Measurements from ENCODE around the gene ITPK1. TPM values are rescaled to one million over a fixed set of nuclear protein-coding genes. Genes with fewer than 3 reads are reported as not detected.

The ITPK1 gene
- polyA plus RNA-seq, 1 of the 3 experiments (the other 2 are of a cell fraction): 23.2 TPM

- Histone ChIP-seq H3K27ac (ENCODE audit: low read depth in 2 of 2, low read length in 1 of 2) (peak overlapping the region in 1 of 2 experiments; percentile 72; a peak in 1 of 4 replicates), H2AFZ (ENCODE audit: low read depth) (no peak overlapping the region), H3K4me1 (ENCODE audit: control insufficient read depth in 1 of 2, insufficient read depth in 2 of 2, low read depth in 1 of 2, low read length in 1 of 2) (peaks cover 0 to 76% of the 10 kb centered on the region in 2 experiments; a peak in 2 of 4 replicates), H3K4me2 (no peak overlapping the region), H3K9me2 (no peaks in the 10 kb centered on the region), H4K20me1 (ENCODE audit: insufficient read depth) (no peaks in the 10 kb centered on the region), H3K9me3 (no peaks in the 10 kb centered on the region), H3K79me2 (ENCODE audit: insufficient read depth) (no peaks in the 10 kb centered on the region), H3F3A (replicated peaks; ENCODE audit: insufficient read depth) (no peaks in the 10 kb centered on the region), H3K36me3 (replicated peaks in 1 of 2; ENCODE audit: control insufficient read depth in 1 of 2, insufficient read depth in 2 of 2, low read length in 1 of 2) (peaks cover 0 to 2% of the 10 kb centered on the region in 2 experiments), H3K4me3 (ENCODE audit: low read depth in 2 of 2, low read length in 1 of 2) (no peak overlapping the region), H3K9ac (no peak overlapping the region), H3K27me3 (ENCODE audit: insufficient read depth) (no peaks in the 10 kb centered on the region)
- DNase-seq: no peak
- TF ChIP-seq PBX3 (IDR thresholded peaks at IDR 0.05) (no peak), SMC3 (IDR thresholded peaks at IDR 0.05; ENCODE audit: low read depth, low read length) (no peak), TAF1 (IDR thresholded peaks at IDR 0.05; ENCODE audit: borderline replicate concordance, low read depth, low read length) (no peak), CHD2 (IDR thresholded peaks at IDR 0.05; ENCODE audit: low read length, partially characterized antibody) (peak; percentile 16)
- 92% methylated on average over 18 of the region's 18 CpGs for WGBS (ENCODE audit: low lambda C conversion rate)
- ChIA-PET POLR2A (interaction anchor here (0.7 to 5.3 kb wide), 11 partner anchors 8 to 536 kb away, joined by 3 to 141 read pairs (median 3); partner anchors contain the start of gene CHGA), CTCF (interaction anchor here (0.6 to 4.0 kb wide), 6 partner anchors 34 to 825 kb away, joined by 3 to 34 read pairs (median 4); partner anchors contain the start of gene ATXN3)
These were observed 183.9 kb downstream of the ITPK1 start for GRCh38 chr14:92931681-92932447.

DNA sequence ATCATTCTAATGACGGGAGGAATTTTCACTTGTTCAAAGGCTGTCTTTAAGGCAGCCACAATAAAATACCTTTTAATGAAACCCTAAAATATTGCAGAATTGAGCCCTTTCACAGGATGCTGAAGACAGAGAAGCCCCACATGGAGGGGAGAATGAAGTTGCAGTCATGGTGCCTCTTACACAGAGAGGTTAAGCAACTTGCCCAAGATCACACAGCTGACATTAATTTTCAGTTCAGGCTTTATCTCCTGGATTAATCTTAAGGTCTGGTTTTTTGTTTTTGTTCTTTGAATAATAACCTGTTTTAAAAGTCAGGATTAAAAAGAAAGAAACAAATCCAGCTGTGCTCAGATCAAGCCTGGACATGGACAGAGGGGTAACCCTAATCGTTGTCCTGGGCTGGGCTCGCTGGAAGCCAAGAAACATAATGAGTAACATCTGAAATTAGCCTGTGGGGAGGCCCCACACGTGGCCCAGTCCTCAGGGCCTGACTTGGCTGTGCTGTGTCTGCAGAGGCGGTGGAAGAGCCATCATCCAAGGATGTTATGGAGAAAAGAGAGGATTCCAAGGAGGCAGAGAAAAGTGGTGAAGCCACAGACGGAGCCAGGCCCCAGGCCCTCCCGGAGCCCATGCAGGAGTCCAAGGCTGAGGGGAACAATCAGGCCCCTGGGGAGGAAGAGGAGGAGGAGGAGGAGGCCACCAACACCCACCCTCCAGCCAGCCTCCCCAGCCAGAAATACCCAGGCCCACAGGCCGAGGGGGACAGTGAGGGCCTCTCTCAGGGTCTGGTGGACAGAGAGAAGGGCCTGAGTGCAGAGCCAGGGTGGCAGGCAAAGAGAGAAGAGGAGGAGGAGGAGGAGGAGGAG, 184.8 kb downstream of the ITPK1 start:
- CTCF ChIA-PET: interaction anchor here (0.6 to 4.8 kb wide), 8 partner anchors 8 to 825 kb away, joined by 3 to 30 read pairs (median 4); partner anchors contain the start of gene ATXN3
- Histone ChIP-seq H3K9me2 (no peaks in the 10 kb centered on the region), H3K27me3 (ENCODE audit: insufficient read depth) (no peaks in the 10 kb centered on the region; the same call in 1 of the 2 replicates), H3K9ac (no peak overlapping the region), H3K27ac (ENCODE audit: low read depth in 2 of 2, low read length in 1 of 2) (peak overlapping the region in 1 of 2 experiments; percentile 35; a peak in 1 of 4 replicates), H3K4me1 (ENCODE audit: control insufficient read depth in 1 of 2, insufficient read depth in 2 of 2, low read depth in 1 of 2, low read length in 1 of 2) (peaks cover 0 to 85% of the 10 kb centered on the region in 2 experiments; a peak in 2 of 4 replicates), H3K9me3 (no peaks in the 10 kb centered on the region), H3K79me2 (ENCODE audit: insufficient read depth) (no peaks in the 10 kb centered on the region), H3F3A (replicated peaks; ENCODE audit: insufficient read depth) (no peaks in the 10 kb centered on the region), H3K4me3 (ENCODE audit: low read depth in 2 of 2, low read length in 1 of 2) (no peak overlapping the region), H4K20me1 (ENCODE audit: insufficient read depth) (no peaks in the 10 kb centered on the region), H2AFZ (ENCODE audit: low read depth) (no peak overlapping the region), H3K4me2 (no peak overlapping the region), H3K36me3 (replicated peaks in 1 of 2; ENCODE audit: control insufficient read depth in 1 of 2, insufficient read depth in 2 of 2, low read length in 1 of 2) (peaks cover 0 to 2% of the 10 kb centered on the region in 2 experiments)
- POLR2A ChIA-PET: interaction anchor here (1.0 to 9.8 kb wide), 8 partner anchors 7 to 108 kb away, joined by 3 to 288 read pairs (median 39); partner anchors contain the start of gene CHGA
- DNase-seq: no peak
- 68% methylated on average over 8 of the region's 8 CpGs for WGBS (ENCODE audit: low lambda C conversion rate)
- TF ChIP-seq GATA2 (CRISPR knock-in tag; IDR thresholded peaks at IDR 0.05) (peak; percentile 25; the same call in 1 of the 2 replicates), RCOR1 (IDR thresholded peaks at IDR 0.05; ENCODE audit: low read length) (no peak), RFX5 (IDR thresholded peaks at IDR 0.05; ENCODE audit: low read length) (no peak), NRF1 (IDR thresholded peaks at IDR 0.05; ENCODE audit: low read depth, low read length) (no peak), REST (IDR thresholded peaks at IDR 0.05; ENCODE audit: low read depth, low read length) (no peak), RXRA (IDR thresholded peaks at IDR 0.05; ENCODE audit: borderline replicate concordance, low read depth) (no peak), NFIC (IDR thresholded peaks at IDR 0.05; ENCODE audit: borderline replicate concordance) (no peak), PBX3 (IDR thresholded peaks at IDR 0.05) (no peak)
- TF ChIP-seq, protein P1, sequence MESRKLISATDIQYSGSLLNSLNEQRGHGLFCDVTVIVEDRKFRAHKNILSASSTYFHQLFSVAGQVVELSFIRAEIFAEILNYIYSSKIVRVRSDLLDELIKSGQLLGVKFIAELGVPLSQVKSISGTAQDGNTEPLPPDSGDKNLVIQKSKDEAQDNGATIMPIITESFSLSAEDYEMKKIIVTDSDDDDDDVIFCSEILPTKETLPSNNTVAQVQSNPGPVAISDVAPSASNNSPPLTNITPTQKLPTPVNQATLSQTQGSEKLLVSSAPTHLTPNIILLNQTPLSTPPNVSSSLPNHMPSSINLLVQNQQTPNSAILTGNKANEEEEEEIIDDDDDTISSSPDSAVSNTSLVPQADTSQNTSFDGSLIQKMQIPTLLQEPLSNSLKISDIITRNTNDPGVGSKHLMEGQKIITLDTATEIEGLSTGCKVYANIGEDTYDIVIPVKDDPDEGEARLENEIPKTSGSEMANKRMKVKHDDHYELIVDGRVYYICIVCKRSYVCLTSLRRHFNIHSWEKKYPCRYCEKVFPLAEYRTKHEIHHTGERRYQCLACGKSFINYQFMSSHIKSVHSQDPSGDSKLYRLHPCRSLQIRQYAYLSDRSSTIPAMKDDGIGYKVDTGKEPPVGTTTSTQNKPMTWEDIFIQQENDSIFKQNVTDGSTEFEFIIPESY (IDR thresholded peaks at IDR 0.05; ENCODE audit: borderline replicate concordance, low read depth): no peak

Data from SK-N-SH (cell line).